Mesenteric fat pad (tissue), 1 donor: ENCODE data around the gene CWF19L1. TPM values are rescaled to one million over a fixed set of nuclear protein-coding genes. Genes with fewer than 3 reads are reported as not detected.

Source experiments
- DNase-seq: peaks from one replicate; pipeline ENCODE4 v3.0.0-alpha.2; 2020; ENCODE audit warnings: low spot score
- total RNA-seq: library from RNA; stranded (reverse); fragmentation: NEBNext Ultra II Directional; extraction: Animal tissue kit (Norgen Biotek cat#: 25700); gene quantifications from one replicate; pipeline ENCODE4 v1.2.1, GENCODE V29; 2021
- donor health status: DM: yes; HTN: yes; CAD: no.

CWF19L1 gene
- total RNA-seq, 1 donor from 2014 or later, result 19.0 TPM

- DNase-seq, result no peak
Measured at GRCh38 chr10:100253041-100253440, 14.4 kb downstream of the CWF19L1 start.

GRCh38 chr10:100248820-100249219 lies 18.6 kb downstream of the CWF19L1 start:
- no peak for DNase-seq

- no peak for DNase-seq
Measured at GRCh38 chr10:100245484-100246220, 21.8 kb downstream of the CWF19L1 start.

- DNase-seq, result no peak
Measured at GRCh38 chr10:100239851-100240250, 27.6 kb downstream of the CWF19L1 start.

GRCh38 chr10:100238429-100238828 lies 29.0 kb downstream of the CWF19L1 start:
- DNase-seq, result no peak

- no peak for DNase-seq
Measured at GRCh38 chr10:100232101-100232500, 35.3 kb downstream of the CWF19L1 start.

- no peak for DNase-seq
Measured at GRCh38 chr10:100229819-100230422, 37.5 kb downstream of the CWF19L1 start.

GRCh38 chr10:100223879-100224278 lies 43.6 kb downstream of the CWF19L1 start:
- DNase-seq, result no peak

GRCh38 chr10:100222529-100222928 lies 44.9 kb downstream of the CWF19L1 start:
- DNase-seq, result no peak

- no peak for DNase-seq
Measured at GRCh38 chr10:100216006-100216405, 51.4 kb downstream of the CWF19L1 start.

GRCh38 chr10:100209303-100209702 lies 58.1 kb downstream of the CWF19L1 start:
- no peak for DNase-seq

GRCh38 chr10:100208276-100208675 lies 59.2 kb downstream of the CWF19L1 start:
- DNase-seq, result no peak

GRCh38 chr10:100204370-100204769 lies 63.1 kb downstream of the CWF19L1 start:
- DNase-seq, result no peak

- no peak for DNase-seq
Measured at GRCh38 chr10:100201549-100201948, 65.9 kb downstream of the CWF19L1 start.

GRCh38 chr10:100194711-100195110 lies 72.7 kb downstream of the CWF19L1 start:
- DNase-seq, result no peak

- no peak for DNase-seq
Measured at GRCh38 chr10:100192350-100192749, 75.1 kb downstream of the CWF19L1 start.

- DNase-seq, result no peak
Measured at GRCh38 chr10:100186253-100187212, 80.9 kb downstream of the CWF19L1 start.

GRCh38 chr10:100185364-100186252 lies 81.8 kb downstream of the CWF19L1 start, which contains the start of gene ERLIN1:
ERLIN1 (minus strand) TSS chr10:100186029; CDS start chr10:100185626, 403 bp downstream.
- peak; percentile 99 for DNase-seq

GRCh38 chr10:100184840-100185239 lies 82.6 kb downstream of the CWF19L1 start:
- no peak for DNase-seq

- DNase-seq, result no peak
Measured at GRCh38 chr10:100184426-100184825, 83.0 kb downstream of the CWF19L1 start.

GRCh38 chr10:100183481-100183880 lies 84.0 kb downstream of the CWF19L1 start:
- DNase-seq, result no peak
